CMK (cell line): Measurements from ENCODE around the gene PDE5A.

ENCODE experiments used
- DNase-seq: peaks from one replicate; pipeline ENCODE4 v3.0.0-alpha.2; 2010; ENCODE audit warnings: low read depth

The PDE5A gene

GRCh38 chr4:119581190-119581873 is 47.3 kb downstream of the PDE5A start:
- DNase-seq = no peak

GRCh38 chr4:119580293-119580692 is 48.3 kb downstream of the PDE5A start:
- DNase-seq = no peak

GRCh38 chr4:119579823-119580222 is 48.8 kb downstream of the PDE5A start:
- DNase-seq = no peak

DNA sequence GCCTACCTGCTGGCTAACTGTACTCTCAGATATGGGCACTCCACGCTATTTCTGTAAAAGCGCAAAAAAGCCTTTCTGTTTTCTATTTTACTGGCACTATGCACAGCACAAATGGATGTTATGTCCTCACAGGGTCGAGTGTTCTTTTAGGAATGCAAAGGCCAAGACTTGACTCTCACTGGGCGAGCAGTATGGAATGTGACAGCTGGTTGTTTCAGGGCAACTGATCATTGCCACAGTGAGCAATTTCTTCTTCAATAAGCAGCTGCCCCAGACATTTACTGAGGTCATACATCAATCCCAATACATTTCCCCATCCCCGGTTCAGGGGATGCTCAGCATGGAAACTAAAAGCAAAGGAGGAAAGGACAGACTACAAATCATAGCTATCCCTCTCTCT is 58.2 kb downstream of the PDE5A start:
- no peak for DNase-seq

DNA sequence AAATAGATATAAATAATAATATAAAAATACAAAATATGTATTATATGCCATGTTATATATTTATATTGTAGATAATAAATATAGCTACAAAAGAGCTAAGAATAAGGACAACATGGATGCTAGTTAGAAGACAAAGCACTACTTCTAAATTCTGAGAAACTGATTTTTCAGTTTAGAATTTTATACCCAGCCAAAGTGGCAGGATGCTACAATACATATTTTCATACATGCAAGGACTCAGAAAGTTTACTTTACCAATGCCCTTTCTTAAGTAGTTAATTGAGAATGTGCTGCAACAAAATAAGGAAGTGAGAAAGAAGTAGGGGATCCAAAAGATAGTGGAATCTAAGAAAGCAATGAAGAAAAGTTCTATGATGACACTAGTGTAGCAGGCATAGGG is 64.5 kb downstream of the PDE5A start:
- DNase-seq = no peak

GRCh38 chr4:119559044-119559647 is 69.5 kb downstream of the PDE5A start:
- no peak for DNase-seq

DNA sequence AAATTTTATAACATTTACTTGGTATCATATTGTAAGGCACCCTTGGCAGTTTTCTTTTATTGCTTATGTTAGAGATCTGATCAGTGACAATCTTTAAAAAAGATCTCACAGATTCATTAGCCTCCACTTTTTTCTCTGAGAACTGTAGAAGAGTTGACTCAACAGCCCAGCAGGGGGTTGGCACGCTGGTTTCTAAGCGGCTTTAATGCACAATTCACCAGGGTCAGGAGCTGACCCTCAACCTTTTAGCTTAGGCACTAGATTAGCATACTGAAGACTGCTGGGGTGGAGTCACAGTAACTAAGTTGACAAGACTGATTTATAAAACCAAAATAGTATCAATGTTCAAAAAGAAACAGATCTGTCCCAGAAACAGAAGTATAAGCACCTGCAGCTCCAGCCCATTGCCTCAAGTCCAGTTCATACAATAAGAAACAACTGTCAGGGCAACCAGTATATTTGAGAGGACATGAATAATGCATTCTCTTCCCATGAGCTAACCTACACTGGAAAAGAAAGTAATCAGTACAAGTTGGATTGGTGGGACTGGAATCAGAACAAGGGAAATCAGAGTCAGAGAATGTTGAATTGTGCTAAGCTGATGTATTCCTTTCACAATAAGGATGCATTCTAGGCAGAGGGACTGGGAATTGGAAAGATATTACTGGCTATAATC is 77.6 kb downstream of the PDE5A start:
- no peak for DNase-seq

DNA sequence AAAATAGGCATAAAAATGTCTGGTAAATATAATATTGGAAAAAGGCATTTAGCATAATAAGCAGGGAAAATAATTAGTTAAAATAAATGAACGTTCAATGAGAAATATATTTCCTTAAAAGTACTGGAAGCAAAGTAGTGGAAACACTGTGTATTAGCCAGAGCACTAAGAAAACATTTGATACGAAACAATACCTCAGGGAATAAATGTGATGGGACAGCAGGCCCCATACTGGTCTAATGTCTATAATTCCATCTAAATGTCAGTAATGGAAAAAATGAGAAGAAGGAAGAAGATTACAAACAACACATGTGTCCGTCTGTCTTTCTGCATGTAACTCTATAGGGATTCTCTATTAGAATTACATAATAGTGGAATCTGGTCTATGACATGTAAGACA is 79.0 kb downstream of the PDE5A start:
- DNase-seq = no peak

DNA sequence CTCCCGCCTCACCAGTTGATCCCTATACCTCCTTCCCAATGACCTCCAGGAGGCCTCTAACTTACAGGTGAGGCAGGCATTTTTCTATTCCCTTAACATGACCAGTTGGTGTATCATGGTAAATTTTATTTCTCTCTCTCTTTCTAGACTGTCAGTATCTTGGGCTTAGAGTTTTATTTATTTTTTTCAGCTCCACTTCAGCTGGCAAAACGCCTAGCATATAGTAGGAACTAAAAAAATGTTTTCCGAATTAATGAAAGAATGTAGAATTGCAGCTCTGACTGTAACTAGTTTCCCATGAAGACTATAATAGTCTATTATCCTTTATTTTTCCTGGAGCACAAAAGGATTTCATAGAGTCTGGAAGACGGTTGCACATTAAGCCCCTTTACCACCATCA is 84.8 kb downstream of the PDE5A start:
- no peak for DNase-seq

GRCh38 chr4:119543187-119543586 is 85.4 kb downstream of the PDE5A start:
- DNase-seq = no peak

DNA sequence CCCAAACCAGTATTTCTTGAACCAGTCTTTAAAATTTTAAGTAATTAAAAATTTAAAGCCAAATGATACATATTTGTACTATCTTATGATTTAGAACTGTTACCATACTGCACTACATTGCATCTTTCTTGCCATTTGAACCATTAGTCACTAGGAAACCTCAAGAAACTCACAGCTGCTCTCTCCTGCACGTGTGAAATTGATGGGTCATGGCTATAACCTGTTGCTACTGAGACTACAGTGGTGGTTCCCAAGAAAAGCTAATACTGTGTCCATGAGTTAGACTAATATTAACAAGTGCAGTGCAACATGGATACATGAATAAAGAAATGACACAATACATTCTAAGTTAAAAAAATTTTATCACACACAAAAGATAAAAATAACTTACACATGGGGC is 88.4 kb downstream of the PDE5A start:
- no peak for DNase-seq

DNA sequence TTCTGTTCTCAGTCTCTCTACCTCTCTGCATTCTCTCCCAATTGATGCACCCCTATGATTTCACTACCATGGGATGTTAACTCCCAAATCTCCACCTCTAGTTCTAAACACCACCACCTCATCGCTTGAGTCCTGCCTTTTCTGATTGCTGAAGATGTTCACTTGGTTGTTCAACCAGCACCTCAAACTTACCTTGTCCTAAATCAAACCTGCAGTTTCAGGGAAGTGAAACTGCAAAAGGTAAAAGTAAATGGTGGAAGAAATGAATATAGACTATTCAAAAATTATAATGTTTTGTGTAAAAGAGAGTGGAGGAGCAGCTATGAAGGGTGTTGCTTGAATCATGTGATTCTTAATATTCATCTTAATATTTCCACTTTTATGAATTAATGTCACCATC is 91.0 kb downstream of the PDE5A start:
- no peak for DNase-seq

DNA sequence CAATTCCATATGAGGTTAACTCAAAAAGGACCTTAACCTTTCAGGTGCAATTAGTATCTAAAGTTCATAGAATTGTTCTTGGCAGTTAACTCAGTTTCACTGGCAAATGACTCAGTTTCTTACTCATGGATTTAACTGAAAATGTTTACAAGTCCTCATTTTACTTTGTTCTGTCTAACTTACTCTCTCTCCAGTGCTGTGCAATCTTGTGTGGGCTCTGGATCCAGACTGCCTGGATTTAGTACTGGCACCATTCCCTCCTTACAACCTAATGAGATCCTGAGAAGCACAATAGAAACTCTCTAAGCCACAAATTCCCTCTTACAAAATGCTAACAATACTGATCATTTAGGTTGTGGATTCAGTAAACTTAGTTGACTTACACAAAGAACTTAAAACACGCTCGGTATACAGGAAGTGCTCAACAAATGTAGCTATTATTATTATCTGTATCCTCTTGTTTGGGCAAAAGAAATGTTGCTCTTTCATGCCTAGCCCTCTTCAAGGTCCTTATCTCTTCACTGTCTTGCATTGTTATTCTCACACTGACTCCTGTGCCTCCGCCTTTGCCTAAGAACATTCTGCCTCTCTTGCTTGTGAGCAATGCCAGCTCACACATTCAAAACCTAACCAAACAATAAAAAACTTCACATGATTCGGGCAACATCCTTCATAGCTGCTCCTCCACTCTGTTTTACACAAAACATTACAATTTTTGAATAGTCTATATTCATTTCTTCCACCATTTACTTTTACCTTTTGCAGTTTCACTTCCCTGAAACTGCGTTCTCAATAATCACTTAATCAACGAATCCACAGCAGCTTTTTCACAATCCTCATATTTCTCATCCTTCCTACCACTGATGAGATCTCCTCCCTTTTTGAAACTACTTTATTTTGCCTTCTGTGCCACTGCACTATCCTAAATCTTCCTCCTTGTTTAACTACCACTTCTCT is 91.8 kb downstream of the PDE5A start:
- no peak for DNase-seq

DNA sequence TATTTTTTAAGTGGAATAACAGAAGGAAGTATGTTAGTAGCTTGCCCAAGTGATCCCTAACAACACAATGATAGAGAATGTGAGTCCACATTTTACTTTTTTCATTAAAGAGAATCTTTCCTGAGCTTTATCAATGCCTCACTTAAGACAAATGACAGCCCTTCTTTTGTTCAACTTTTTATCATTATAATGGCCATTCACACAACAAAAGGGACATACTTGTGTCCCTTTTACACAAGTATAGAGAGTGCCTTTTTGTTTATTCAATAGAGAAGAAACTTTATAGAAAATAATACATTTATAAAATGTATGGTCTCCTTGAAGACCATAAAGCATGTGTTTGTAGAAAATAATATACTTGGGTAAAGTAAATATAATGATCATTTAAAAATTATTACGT is 96.3 kb downstream of the PDE5A start:
- DNase-seq = no peak

DNA sequence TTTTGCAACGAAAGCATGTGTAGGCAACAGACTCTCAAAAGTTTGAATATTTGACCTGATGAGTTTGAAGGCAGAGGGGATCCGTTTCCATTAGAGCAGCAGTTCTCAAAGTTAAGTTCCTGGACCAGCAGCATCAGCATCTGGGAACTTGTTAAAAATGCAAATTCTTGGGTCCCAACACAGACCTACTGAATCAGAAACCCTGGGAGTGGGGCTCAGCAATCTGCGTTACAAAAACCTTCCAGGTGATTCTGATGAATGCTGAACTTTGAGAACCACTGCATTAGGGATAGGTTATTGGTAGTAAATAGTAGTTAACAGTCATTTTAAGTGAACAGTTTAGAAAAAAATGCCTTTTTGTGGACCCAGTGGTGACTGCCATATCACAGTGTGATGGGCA is 98.8 kb downstream of the PDE5A start:
- DNase-seq = no peak

DNA sequence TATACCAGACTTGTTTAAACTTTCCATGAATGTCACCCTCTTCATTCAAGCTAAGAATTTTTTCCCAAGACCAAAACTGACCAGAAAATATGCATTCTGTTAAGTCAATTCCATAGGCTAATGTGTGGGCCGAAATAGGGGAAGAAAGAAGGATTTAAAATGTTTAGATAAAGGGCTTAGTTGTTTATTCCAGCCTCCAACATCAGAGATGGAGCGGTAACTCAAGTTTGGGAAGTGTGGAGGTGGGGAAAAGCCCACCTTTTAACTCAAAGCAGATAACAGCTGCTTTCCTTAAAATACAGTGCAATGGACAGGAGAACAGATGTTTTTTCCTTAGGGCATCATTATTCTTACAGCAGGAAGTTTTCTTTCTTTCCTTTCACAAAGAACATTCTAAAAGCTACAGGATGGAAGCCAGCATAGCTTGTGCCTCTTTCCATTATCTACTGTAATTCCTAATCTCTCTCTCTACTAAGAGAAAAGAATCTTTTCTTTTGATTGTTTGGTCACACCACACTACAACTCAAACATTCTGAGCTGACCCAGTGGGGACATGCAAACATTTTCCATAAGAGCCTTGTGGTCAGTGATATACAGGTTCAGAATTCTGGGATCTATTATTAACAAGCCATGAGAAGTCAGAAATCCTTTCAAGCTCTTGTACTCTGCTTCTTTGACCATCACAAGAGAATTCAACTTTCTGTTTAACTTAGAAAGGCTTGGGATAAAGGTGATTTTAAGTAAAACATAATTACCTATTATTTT is 101.6 kb downstream of the PDE5A start:
- no peak for DNase-seq

- DNase-seq = no peak
These were observed 102.6 kb downstream of the PDE5A start for GRCh38 chr4:119525771-119526712.

DNA sequence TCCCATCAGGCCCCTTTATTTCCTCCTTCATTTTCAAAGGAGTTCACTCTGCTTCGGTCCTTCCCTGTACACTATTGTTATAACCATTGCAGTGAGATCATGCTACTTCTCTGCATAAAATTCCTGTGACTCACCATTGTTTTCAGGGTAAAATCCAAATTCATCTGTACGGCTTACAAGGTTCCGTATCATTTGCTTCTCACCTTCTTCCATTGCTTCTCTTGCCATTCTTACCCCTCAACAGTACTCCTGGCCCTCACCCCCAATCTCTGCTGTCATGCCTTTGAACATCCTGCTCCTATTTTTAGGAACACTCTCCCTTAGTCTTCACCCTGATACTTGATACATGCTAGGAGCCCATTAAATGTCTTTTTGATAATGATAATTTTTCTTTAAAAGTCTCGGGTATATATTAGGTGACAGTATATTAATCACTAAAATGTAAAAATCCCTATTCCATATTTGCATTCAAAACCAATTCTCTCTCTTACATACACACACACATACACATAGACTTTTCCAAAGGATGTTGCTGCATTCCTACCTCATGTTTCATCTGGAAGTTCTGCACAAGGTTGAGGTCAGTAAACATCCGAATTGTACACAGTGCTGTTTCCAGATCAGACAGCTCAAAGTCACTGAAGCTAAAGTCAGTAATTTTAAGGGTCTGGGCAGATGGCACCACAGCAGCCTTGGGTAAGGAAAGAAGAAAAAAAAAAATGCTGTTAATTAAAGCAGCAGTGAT is 103.4 kb downstream of the PDE5A start:
- no peak for DNase-seq

GRCh38 chr4:119523399-119523798 is 105.2 kb downstream of the PDE5A start:
- no peak for DNase-seq

- no peak for DNase-seq
These were observed 107.3 kb downstream of the PDE5A start for GRCh38 chr4:119521268-119521667.
